ENCODE data around the gene PIP5K1B.

The PIP5K1B gene

DNA sequence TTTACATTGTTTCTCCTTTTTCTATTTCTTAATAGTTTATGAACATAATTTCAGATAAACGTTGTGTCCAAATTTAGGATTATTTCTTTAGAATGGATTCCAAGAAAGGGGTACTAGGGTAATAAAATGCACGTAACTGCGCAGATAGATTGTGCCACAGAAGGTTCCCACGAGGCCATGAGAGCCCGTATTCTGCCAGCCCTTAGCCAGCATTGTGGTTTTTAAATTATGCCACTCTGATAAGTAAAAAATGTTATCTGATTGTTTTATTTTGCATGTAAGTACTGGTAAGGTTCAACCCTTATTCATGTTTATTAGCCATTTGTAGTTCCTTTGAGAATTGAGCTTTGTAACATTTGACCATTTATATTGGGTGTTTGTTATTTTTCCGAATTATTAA lies 220.1 kb downstream of the PIP5K1B start:
- no peak for DNase-seq

DNA sequence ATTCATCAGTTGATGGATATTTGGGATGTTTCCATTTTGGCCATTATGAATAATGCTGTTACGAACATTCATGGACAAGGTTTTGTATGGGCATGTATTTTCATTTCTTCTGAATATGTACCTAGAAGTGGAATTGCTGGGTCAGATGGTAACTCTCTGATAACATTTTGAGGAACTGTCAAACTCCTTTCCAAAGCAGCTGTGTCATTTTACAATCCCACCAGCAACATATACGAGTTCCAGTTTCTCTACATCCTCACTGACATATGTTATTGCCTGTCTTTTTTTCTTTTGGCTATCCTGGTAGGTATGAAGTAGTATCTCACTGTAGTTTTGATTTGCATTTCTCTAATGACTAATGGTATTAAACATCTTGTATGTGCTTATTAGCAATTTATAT lies 222.1 kb downstream of the PIP5K1B start:
- no peak for DNase-seq

DNA sequence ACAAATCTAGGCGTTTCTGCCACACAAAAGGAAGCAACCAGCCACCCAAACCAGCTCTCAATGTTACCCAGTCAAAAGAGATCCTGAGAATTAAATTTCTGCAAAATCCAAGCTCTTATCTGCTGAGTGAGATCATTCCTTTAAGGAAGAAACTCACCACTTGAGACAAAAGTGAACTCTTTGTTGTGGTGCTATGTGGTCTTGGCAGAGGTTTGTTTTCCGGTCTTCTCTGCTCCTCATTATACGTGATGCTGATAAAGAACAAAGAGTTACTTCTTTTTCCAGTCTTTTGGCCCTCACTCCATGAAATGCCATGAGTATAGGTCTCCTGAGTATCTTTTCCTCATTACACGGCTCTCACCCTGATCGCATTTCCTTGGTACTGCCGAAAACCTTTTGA lies 226.8 kb downstream of the PIP5K1B start:
- no peak for DNase-seq

DNA sequence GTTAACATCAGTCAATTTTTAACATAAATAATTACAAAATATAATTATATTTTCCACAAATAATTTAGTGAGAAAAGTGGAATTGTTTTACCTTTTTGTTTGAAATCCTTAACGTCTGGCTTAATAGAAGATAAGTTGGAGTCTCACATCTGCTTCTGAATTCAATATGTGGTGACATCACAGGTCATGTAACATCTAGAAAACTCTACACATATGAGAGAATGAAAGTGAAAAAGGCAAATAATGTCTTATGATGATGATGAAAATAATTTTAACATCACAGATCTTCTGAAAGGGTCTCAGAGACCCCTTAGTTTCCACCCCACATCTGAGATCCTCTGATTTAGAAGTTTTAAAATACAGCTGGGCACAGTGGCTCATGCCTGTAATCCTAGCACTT lies 227.4 kb downstream of the PIP5K1B start:
- DNase-seq: no peak

DNA sequence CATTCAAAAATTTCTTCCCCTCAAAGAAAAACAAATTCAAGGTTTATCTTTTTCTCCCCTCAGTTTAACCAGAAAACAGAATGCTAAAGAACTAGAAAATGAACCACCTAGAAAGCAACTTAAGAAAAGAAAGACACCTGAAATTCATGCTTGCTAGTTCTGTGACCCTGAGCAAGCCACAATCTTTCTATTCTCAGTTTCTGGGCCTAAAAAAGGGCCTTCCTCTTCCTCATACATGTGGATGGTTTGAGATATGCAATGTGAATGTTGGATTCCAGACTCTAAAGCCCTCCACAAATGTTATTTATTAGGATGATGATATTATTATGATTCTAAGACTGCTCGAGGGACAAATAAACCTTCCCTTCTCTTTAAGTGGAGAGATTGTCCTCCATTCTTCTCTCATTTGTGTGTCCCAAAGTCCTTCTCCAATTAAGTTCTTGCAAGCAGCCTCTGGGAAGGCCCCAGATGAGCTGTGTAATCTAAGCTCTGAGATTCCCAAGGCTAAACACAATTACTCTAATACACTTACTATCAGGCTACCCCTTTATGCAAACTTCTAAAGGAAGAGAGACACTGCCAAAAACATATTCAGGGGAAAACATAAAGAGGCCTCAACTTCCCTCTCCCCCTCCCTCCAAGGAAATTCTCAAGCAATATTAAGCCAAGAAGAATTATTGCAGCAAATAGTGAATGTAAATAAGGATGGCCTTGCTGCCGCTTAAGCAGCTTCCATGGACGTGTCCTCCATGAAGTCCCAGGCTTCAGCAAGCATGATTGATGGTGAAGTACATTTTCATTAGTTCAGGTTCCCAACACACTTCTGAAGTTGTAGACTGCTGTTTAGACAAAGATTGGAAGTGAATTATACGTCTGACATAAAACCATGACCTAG lies 228.6 kb downstream of the PIP5K1B start:
- DNase-seq: no peak

- no peak for DNase-seq
Observed at GRCh38 chr9:68934329-68934644, 229.2 kb downstream of the PIP5K1B start.

DNA sequence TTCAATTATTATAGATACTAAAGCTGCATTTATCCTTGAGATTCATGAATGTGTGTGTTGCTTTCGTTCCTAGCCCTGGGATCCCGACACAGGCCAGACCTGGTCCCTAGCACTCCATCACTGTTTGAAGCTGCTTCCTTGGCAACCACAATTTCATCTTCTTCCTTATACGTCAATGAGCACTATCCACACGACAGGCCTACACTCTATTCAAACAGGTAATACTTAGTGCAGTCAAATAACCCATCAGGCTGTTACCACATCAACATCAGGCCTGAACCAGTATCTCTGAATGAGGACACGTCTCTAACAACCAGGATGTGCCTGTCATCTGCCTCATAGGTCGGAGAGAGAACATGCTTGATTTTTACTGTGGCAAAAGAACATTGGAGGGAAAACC lies 235.5 kb downstream of the PIP5K1B start:
- no peak for DNase-seq

DNA sequence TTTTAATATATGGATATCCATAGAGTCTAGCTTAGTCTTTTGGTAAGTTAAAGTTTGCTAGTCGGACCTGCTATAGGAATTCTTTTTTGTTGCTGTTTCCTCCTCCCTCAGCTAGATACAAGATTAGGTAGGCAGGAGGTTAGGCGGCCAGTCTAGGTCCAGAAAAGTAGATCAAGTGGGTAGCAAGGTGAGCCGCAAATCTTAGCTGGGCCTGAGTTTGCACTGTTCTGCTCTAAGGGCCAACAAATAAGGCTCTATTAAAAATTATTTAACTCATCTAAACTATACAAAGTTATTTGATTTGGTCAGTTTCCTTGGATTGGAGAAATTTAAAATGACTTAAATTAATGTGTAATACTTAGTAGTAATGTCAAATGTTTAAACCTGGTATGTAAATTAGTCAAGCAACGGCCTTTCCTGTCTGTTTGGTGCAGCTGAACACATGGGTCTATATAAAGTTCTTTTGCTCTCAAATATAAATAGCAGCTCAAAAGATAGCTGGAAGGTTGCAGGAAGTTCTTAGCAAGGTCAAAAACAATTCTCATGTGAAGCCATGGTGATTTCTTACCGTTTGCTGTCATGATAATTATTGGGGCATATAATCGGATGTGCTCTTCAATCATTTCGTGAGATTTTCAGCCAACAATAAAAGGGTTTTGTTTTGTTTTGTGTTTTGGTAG lies 236.9 kb downstream of the PIP5K1B start:
- no peak for DNase-seq

- DNase-seq: no peak
Observed at GRCh38 chr9:68942790-68943189, 237.8 kb downstream of the PIP5K1B start.

DNA sequence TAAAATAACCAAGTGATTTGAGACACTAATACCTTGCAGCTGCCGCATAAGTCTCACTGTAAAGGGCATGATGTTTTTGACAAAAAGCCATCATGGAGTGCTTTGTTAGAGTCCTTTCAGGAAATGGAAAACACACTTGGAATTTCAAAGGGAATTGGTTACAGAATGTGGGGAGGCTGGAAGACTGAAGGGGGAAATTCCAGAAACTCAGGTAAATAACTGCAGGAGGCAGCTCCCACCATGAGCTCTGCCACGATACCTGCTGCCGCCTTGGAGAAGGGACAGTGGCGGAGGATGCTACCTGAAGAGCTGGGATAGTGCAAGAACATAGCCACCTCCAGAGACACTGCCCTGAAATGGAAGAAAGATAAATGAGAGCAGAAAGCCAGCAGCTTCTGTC lies 242.0 kb downstream of the PIP5K1B start:
- DNase-seq: no peak

DNA sequence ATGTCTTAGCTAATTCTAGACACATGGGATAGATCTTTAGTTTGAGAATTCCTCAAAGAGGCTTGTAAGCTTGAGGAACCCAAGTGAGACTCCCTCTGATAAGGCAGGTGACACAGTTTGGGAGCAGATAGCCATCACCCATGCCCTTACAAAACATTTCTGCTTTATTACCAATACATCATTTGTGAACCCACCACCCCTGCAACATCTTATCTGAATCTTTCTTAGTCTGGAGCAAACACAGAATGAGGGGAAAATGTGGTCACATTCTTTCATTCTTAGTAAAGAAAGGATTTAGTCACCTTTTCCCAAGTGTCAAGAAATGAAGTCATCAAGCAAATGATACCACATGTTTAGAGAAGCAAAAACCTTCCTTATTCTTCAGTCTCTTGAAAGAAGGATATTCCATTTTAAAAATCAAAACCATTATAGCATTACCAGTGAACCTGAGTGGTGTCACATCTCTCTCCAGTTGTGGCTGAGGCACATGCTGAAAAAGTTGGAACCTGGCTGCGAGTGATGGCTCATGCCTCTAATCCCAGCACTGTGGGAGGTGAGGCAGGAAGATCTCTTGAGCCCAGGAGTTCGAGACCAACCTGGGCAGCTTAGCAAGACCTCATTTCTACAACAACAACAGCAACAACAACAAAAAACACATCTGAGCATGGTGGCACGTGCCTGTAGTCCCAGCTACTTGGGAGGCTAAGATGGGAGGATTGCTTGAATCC lies 243.0 kb downstream of the PIP5K1B start:
- DNase-seq: no peak

- no peak for DNase-seq
Observed at GRCh38 chr9:68949271-68950000, 244.4 kb downstream of the PIP5K1B start.

GRCh38 chr9:68950188-68950587 lies 245.1 kb downstream of the PIP5K1B start:
- no peak for DNase-seq

- no peak for DNase-seq
Observed at GRCh38 chr9:68950689-68951088, 245.6 kb downstream of the PIP5K1B start.

GRCh38 chr9:68951879-68952659 lies 247.0 kb downstream of the PIP5K1B start:
- no peak for DNase-seq

DNA sequence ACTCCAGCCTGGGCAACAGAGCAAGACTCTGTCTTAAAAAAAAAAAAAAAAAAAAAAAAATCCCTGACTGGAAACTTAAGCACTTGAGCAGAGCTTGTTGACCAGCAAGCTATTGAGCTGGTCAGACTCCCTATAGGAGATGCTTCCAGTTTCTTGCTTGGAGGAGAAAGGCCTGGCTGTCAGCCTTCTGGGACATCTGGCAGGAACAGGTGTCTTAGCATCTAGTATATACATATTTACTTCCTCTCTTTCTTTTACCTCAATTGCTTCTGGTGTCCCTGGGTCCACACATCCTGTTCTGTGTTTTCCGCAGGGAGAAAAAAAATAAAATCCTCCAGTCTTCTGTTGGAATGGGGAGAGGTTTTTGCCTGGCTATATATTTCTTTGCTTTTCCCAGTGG lies 248.7 kb downstream of the PIP5K1B start:
- no peak for DNase-seq

DNA sequence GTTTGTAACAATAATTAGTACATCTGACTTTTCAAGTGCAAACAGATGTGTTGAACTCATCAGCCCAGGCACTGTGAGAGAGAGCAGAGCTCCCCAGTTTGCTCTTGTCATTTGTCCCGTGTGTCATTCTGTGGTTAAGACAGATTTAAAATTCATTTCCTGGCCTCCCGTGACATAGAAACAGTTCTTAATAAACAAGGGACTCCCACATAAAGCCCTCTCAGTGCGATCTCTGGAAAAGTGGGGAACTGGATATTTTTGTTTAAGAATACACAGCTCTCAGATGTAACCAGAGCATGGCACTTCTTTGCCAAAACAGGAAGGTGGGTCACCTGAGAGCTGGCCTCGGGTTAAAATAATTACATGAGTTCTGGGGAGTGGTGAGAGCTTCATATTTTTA lies 250.3 kb downstream of the PIP5K1B start:
- no peak for DNase-seq

DNA sequence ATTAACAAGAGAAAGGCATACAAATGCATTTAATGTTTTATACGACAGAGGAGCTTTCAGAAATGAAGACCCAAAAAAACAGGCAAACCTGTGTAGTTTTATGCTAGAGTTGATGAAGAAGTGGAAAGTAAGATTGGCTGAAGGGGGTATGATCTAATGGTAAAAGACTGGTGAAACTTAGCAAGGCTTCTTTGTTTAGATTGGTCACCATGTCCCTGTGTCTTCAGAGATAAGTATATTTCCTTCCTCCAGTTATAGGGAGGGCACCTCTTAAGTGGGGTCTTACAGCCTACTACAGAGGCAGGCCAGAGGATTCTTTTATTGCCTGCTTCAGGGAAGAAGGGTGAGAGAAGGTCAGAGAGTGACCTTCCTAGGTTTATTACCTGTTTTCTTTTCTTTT lies 252.4 kb downstream of the PIP5K1B start:
- no peak for DNase-seq

GRCh38 chr9:68961587-68961986 lies 256.5 kb downstream of the PIP5K1B start:
- DNase-seq: no peak

- DNase-seq: no peak
Observed at GRCh38 chr9:68963416-68963815, 258.4 kb downstream of the PIP5K1B start.

- no peak for DNase-seq
Observed at GRCh38 chr9:68964102-68964541, 259.1 kb downstream of the PIP5K1B start.

DNA sequence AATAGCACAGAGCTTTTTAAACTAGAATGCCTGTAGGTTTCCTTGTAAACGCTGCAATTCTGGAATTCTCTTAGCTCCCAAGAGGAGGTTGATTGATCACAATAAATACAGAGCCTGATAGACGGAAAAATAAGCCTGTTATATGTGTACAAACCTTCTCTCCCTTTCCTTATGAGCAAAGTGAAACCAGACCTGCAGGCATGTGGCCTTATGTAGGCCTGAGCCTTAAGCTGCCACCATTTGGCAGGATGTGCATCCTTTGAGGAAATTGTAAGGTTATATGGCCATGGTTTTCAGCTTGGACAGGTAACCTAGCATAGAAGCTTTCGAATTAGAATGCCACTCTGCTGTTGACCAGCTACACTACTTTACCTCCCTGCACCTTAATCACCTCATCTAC lies 259.7 kb downstream of the PIP5K1B start:
- DNase-seq: no peak

All from NCI-H187 treated with DMSO at 0.1 percent for 48 hours (cell line).